Activated CD4-positive, CD25-positive, alpha-beta regulatory T cell treated with anti-CD3 and anti-CD28 coated beads, Interleukin-2, amount 50 U/mL, for 16 hours (primary cell): ENCODE results near the gene BMAL1.

Experiments used
- DNase-seq: peaks from one replicate; pipeline ENCODE4 v3.0.0-alpha.2; 2020; ENCODE audit warnings: low read depth, low spot score

The BMAL1 gene

DNA sequence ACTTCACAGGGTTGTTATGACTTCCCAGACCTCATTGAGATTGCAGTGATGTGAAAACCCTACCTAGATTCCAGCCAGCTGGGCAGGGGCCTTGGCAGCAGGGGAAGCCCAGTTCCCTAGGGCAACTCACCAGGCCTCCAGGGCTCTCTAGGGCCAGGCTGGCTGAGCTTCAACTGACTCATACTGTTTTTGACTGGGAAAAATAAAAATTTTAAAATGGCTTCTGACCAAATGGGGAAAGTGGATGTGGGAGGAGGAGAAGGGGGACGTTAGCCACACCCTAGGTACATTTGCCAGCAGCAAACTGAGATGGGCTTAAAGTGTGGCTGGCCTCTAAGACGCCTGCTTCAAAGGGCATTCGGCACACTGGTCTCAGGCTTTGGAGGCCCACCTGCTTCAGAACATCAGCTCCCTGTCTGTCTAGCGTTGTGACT is 39.0 kb downstream of the BMAL1 start:
- DNase-seq, result no peak

DNA sequence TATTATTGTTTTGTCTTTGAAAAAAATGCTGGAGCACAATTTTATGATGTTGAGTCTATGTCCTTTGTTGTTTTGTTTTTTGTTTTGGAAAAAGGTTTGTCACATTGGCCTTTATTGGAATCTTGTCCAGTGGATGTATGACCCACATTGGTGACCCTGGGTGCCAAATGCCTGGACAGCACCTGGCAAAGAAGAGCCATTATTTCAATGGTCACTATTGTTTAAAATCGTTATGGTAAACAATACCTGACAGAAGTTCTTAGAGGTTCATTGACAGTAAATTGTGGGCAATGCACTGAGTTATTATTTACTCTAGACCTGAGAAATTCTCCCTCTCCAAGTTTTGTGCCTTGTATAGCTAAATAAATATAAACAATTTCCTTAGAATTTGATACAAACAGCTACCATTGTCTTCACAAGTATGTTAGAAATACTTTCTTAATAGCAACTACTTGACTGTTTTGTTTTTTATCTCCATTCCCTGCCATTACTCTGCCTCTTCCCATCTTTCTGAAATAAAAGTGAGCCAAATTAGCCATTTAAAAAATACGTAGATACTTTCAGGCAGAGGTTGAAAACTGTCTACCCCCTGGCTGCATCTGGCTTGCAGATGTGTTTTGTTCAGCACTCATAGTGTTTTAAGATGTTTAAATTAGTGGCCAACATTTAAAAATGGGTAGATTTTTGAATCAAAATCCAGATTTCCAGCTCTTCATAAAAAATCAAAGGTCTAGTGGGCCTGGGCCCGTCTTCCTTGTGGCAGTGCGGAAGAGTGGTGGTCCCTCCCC is 39.9 kb downstream of the BMAL1 start:
- no peak for DNase-seq

DNA sequence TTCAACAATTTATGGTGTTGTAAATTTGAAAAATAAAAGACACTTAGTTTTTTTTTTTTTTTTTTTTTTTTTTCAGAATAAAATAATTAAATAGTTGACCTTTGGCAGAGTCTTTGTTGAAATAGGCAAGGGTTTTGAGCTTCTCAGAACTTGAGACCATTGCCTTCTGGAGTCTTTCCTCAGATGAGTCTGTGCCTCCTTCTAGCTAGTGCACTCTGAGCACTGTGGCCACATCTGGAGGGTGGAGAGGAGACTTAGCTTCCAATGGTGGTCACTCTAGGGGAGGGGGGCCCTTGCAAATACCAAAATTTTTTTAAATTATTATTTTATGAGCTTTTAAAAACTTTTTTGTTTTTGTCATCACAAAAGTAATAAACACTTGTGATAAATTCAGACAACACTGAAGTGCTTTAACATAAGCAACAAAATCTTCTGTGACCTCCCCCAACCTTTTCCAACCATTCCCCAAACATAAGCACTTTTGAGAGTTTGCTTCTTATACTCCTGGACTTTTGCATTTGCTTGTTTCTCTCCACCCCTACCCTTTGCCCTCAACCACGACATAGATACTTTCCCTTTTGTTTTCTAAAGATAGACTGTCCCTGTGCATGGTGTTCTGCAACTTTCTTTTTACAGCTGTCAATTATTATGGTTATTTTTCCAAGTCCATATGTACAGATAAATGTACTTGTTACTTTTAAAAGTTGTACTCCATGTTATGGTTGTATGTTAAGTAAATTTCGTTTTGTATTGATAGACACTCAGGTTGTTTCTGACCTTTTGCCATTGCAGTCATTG is 41.1 kb downstream of the BMAL1 start:
- DNase-seq, result no peak

DNA sequence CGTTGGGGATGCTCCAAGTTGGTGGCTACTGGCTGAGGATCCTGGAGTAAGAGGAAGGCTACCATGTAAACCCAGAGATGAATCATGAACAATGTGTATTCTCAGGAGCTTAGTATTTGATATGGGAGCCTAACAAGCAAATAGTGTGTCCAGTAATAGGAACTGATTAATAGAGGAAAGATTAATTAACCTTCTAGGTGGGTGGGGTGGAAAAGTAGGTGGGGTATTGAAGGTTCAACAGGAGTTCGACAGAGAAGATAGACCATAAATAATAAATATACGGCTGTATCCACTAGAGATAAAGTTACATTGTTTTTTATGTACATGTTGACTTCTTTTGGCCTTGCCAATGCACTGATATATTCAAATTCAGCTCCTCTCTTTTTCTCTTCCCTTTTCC is 43.1 kb downstream of the BMAL1 start:
- DNase-seq, result no peak

- no peak for DNase-seq
Observed at GRCh38 chr11:13321431-13321830, 43.8 kb downstream of the BMAL1 start.

DNA sequence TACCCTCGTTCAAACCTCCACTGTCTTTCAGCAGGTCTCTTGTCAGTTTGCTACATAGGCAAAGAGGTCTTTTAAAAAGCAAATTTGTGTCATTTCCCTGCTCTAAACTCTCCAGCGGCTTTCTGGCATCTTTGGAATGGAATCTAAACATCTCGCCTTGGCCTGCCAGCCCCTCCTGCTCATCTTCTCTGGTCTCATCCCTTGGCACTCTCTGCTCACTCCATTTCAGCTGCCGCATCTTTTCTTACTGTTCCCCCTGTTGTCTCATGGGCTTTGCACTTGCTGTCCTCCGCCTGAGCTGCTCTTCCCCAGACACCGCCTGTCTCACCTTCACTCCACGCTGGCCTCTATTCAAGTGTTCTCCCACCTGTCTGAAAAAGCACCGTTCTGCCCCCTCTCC is 46.6 kb downstream of the BMAL1 start:
- DNase-seq, result no peak

DNA sequence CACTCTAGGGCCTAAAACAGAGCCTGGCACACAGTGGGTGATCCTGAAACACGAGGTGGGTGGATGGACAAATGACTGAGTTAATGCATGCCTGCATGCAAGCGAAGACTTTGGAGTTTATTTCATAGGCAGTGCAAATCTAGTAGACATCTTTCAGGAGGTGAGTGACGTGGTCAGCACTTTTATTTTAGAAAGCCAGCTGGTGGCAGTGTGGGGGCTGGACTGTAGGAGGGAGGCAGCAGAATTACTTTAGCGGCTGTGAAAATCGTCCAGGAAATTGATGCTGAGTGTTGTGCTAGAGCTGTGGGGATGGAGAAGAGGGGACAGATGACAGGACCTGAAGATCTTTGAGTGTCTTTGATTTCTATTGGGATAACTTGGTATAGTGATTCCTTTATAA is 47.1 kb downstream of the BMAL1 start:
- no peak for DNase-seq

GRCh38 chr11:13327421-13327820 is 49.8 kb downstream of the BMAL1 start:
- no peak for DNase-seq

DNA sequence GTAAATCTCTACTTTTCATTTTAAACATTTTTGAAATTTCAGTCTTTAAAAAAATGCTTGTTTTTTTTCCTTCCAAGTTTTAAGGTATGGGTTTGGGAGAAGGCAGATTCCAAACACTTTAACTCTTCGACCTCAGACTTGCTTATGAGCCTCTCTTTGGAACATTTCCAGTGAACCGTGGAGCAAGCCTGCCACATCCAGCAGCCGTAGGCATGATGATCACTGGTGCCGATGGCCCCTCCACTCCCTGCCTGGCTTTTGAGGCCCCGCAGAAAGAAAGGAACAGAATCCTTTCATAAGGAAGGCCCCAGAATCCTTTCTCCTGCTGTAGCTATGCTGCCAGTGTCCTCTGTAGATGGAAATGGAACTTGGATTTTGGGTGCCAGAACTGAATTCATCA is 50.7 kb downstream of the BMAL1 start:
- no peak for DNase-seq

GRCh38 chr11:13329670-13330356 is 52.2 kb downstream of the BMAL1 start:
- DNase-seq, result no peak

DNA sequence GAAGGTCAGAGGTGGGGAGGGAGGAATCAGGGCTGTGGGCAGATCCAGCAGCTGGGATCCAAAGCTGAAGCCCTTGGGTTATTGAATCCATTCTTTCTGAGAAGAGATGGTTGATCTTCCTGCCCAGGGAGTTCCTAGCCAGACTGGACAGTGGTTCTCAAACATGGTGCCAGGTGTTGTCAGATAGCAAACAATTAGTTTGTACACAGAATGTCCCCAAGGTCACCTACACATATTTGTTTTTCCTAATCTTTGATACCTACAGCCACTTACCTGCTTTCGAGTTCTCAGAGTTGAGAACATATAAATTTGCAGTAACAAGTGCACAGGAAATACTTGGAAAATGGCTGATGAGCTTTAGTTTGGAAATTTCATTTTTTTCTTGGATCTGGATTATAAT is 54.5 kb downstream of the BMAL1 start:
- no peak for DNase-seq

- DNase-seq, result no peak
Observed at GRCh38 chr11:13333456-13333957, 55.9 kb downstream of the BMAL1 start.

- no peak for DNase-seq
Observed at GRCh38 chr11:13334034-13334786, 56.6 kb downstream of the BMAL1 start.

DNA sequence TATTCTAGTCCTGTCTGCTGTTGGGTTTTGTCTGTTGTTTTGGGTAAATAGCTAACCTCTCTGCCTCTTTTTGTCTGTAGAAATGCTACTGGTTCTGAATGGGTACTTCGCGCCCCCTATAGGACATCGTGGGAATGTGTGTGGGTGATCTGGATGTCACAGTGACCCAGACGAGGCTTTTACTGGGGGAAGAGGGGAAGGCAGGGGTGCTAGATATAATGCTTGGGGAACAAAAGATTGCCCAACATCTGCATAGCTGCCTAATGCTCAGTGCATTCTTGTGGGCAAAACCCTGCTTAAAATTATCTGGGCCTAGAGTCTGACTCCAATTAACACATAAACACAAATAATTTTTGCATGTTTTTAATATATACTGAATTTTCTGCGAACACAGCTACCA is 57.7 kb downstream of the BMAL1 start:
- DNase-seq, result peak; percentile 35

GRCh38 chr11:13336246-13336878 is 58.8 kb downstream of the BMAL1 start:
- no peak for DNase-seq

GRCh38 chr11:13338019-13338426 is 60.4 kb downstream of the BMAL1 start:
- no peak for DNase-seq

GRCh38 chr11:13338427-13339069 is 61.0 kb downstream of the BMAL1 start:
- DNase-seq, result no peak

DNA sequence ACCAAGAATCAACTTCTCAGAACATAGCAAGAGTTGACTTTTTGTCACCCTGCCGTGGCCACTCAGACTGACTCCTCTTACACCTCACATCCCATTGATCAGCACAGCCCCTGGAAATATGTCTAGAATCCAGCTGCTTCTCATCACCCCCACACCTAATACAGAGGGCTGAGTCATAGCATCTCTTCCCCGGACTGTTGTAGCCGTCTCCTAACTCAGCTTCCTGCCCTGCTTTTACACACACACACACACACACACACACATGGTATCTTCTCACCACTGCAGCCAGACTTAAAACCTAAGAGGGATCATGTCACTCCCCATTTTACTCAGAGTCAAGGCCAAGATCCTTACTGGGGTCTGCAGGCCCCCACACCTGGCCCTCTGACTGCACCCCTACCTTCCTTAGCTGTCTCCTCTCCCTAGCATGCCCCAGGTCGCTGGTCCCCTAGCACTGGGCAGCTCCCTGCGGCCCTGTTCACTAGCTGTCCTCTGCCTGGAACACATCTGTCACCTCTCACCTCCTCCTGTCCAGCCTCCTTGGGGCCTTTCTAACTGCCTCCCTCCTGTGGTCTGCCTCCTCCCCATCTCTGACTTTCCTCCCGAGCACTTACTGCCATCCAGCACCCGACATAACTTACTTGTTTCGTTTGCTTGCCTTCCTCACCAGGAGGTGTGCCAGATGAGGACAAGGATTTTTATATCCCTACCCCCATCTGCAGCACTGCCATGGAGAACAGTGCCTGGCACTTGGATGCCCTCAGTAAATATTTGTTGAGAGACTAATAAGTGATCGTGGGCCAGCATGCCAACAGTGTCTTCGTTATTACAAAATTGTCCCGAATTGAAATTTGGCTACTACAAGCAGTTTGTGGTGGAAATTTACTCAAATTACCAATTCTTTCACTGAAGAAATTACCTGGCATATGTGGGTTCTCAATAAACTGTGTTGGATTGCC is 61.9 kb downstream of the BMAL1 start:
- no peak for DNase-seq

- no peak for DNase-seq
Observed at GRCh38 chr11:13341026-13341425, 63.4 kb downstream of the BMAL1 start.
